AG04449 (cell line): Measurements from ENCODE around the gene PLLP.
A peak's percentile ranks its signal among the peaks of the same experiment; 100 is the strongest.

Experiments used
- CTCF ChIA-PET: fragments of 350-600 bp; formaldehyde crosslinking; extraction: SDS; loops from one replicate; lab custom pipeline; 2021; ENCODE audit warnings: antibody characterized with exemption; lab: Yijun Ruan, JAX
- POLR2A ChIA-PET: fragments of 400-600, 350-600 bp; formaldehyde crosslinking; extraction: SDS; loops from one replicate; lab custom pipeline; 2020; ENCODE audit warnings: antibody characterized with exemption, inconsistent platforms; lab: Yijun Ruan, JAX
- DNase-seq: peaks from one replicate; pipeline ENCODE4 v3.0.0-alpha.2; 2010; ENCODE audit warnings: low read depth, low spot score
- H3K4me3 ChIP-seq: 2 replicates; pipeline ENCODE4 v1.5.1; 2011; ENCODE audit warnings: low read depth, mild to moderate bottlenecking, control low read depth, low read length
- CTCF ChIP-seq: IDR thresholded peaks from one replicate; pipeline ENCODE4 v1.5.1; 2011; ENCODE audit warnings: mild to moderate bottlenecking, moderate library complexity, low read length, control low read depth, inconsistent platforms; ENCODE audit not compliant: insufficient read depth; ENCODE audit errors: missing control alignments

The PLLP gene

GRCh38 chr16:57284952-57285363 is 486 bp upstream of the PLLP start:
- CTCF ChIA-PET: interaction anchor here (1.0 to 1.1 kb wide), 3 partner anchors 10 to 201 kb away, joined by 3 read pairs; no protein-coding TSS in a partner anchor
- POLR2A ChIA-PET: no interaction called here
- H3K4me3 ChIP-seq: peak overlapping the region; percentile 49
- TF ChIP-seq CTCF: no peak
- no peak for DNase-seq

- ChIA-PET POLR2A (no interaction called here), CTCF (no interaction called here)
- no peak for TF ChIP-seq CTCF
- no peak overlapping the region for H3K4me3 ChIP-seq
- no peak for DNase-seq
Measured at GRCh38 chr16:57283959-57284208, 588 bp downstream of the PLLP start.

GRCh38 chr16:57283214-57283958 is 1.1 kb downstream of the PLLP start:
- ChIA-PET POLR2A (no interaction called here), CTCF (no interaction called here)
- no peak overlapping the region for H3K4me3 ChIP-seq
- DNase-seq: no peak
- TF ChIP-seq CTCF: no peak

GRCh38 chr16:57282510-57283213 is 1.8 kb downstream of the PLLP start:
- POLR2A ChIA-PET: no interaction called here
- no peak for DNase-seq
- no peak overlapping the region for H3K4me3 ChIP-seq
- TF ChIP-seq CTCF: no peak
- CTCF ChIA-PET: no interaction called here

GRCh38 chr16:57281791-57282190 is 2.7 kb downstream of the PLLP start:
- no peak for TF ChIP-seq CTCF
- no peak for DNase-seq
- CTCF ChIA-PET: no interaction called here
- POLR2A ChIA-PET: no interaction called here
- H3K4me3 ChIP-seq: no peak overlapping the region

- DNase-seq: no peak
- POLR2A ChIA-PET: no interaction called here
- CTCF ChIA-PET: interaction anchor here (1.0 to 1.4 kb wide), 3 partner anchors 12 to 143 kb away, joined by 3 to 5 read pairs (median 3); no protein-coding TSS in a partner anchor
- no peak for TF ChIP-seq CTCF
- H3K4me3 ChIP-seq: no peak overlapping the region
Measured at GRCh38 chr16:57279780-57280638, 4.5 kb downstream of the PLLP start.
